HEK293 (cell line): ENCODE results near the gene TMEM236.

Source experiments
- CTCF ChIA-PET: fragments of 350-600 bp; formaldehyde crosslinking; extraction: SDS; loops from one replicate; lab custom pipeline; 2021; ENCODE audit warnings: antibody characterized with exemption; lab: Yijun Ruan, JAX
- POLR2A ChIA-PET: fragments of 300-600 bp; formaldehyde crosslinking; extraction: SDS; loops from one replicate; lab custom pipeline; 2020; ENCODE audit warnings: antibody characterized with exemption, inconsistent platforms; lab: Yijun Ruan, JAX
- H3K27ac ChIP-seq: fragments of 200-500 bp; sonication (Bioruptor generic); 2 replicates; pipeline ENCODE4 v1.5.1; 2014; ENCODE audit warnings: low read depth, low read length, control low read depth, inconsistent platforms; ENCODE audit errors: extremely low read depth
- H3K36me3 ChIP-seq, 2 experiments: fragments of 200-500 bp in 1 of 2; sonication (Bioruptor generic) in 1 of 2; 1 replicate in 1 of 2; 2 replicates in 1 of 2; pipeline ENCODE4 v1.5.1; 2014 to 2017; ENCODE audit warnings: inconsistent platforms in 2 of 2, low read length in 2 of 2; ENCODE audit not compliant: control insufficient read depth in 2 of 2, insufficient read depth in 1 of 2
- H3K4me1 ChIP-seq: fragments of 200-500 bp; sonication (Bioruptor generic); 2 replicates; pipeline ENCODE4 v1.5.1; 2014; ENCODE audit warnings: mild to moderate bottlenecking, low read length, inconsistent platforms; ENCODE audit not compliant: control insufficient read depth, insufficient read depth
- H3K4me3 ChIP-seq: 2 replicates; pipeline ENCODE4 v1.5.1; 2011; ENCODE audit warnings: low read depth, mild to moderate bottlenecking, control low read depth, low read length, moderate library complexity
- H3K9me3 ChIP-seq: fragments of 200-500 bp; sonication (Bioruptor generic); 2 replicates; pipeline ENCODE4 v1.5.1; 2014; ENCODE audit warnings: low read depth, low read length, inconsistent platforms; ENCODE audit not compliant: control insufficient read depth, insufficient read depth
- KLF16 ChIP-seq: fragments of 450-650 bp; formaldehyde crosslinking; IDR thresholded peaks from 2 replicates; pipeline ENCODE4 v1.5.1; 2017; ENCODE audit warnings: missing biosample characterization, missing genetic modification characterization
- MZF1 ChIP-seq: fragments of 450-650 bp; formaldehyde crosslinking; IDR thresholded peaks from 2 replicates; pipeline ENCODE4 v1.5.1; 2017; ENCODE audit warnings: missing biosample characterization, missing genetic modification characterization, borderline replicate concordance
- PBX3 ChIP-seq: sonication (generic); formaldehyde crosslinking; IDR thresholded peaks from 2 replicates; pipeline ENCODE4 v1.8.1; 2022; ENCODE audit warnings: mild to moderate bottlenecking, moderate library complexity, missing genetic modification reagents
- TRIM28 ChIP-seq: IDR thresholded peaks from 2 replicates; pipeline ENCODE4 v1.6.1; 2011; ENCODE audit warnings: low read length, control low read depth, borderline replicate concordance
- YY1 ChIP-seq: fragments of 450-650 bp; formaldehyde crosslinking; IDR thresholded peaks from 2 replicates; pipeline ENCODE4 v1.5.1; 2018; ENCODE audit warnings: missing biosample characterization, missing genetic modification characterization
- ZBTB8A ChIP-seq: fragments of 450-650 bp; formaldehyde crosslinking; IDR thresholded peaks from 2 replicates; pipeline ENCODE4 v1.5.1; 2016; ENCODE audit warnings: missing biosample characterization, missing genetic modification characterization
- ZFP41 ChIP-seq: fragments of 450-650 bp; formaldehyde crosslinking; IDR thresholded peaks from 2 replicates; pipeline ENCODE4 v1.5.1; 2016; ENCODE audit warnings: missing biosample characterization, missing genetic modification characterization, borderline replicate concordance
- ZIC2 ChIP-seq: fragments of 450-650 bp; formaldehyde crosslinking; IDR thresholded peaks from 2 replicates; pipeline ENCODE4 v1.5.1; 2016; ENCODE audit warnings: missing biosample characterization, missing genetic modification characterization
- ZNF121 ChIP-seq: fragments of 450-650 bp; formaldehyde crosslinking; IDR thresholded peaks from 2 replicates; pipeline ENCODE4 v1.5.1; 2016; ENCODE audit warnings: missing biosample characterization, missing genetic modification characterization
- ZNF133 ChIP-seq: fragments of 450-650 bp; formaldehyde crosslinking; IDR thresholded peaks from 2 replicates; pipeline ENCODE4 v1.5.1; 2016; ENCODE audit warnings: missing biosample characterization, missing genetic modification characterization
- ZNF175 ChIP-seq: fragments of 450-650 bp; formaldehyde crosslinking; IDR thresholded peaks from 2 replicates; pipeline ENCODE4 v1.5.1; 2016; ENCODE audit warnings: missing biosample characterization, missing genetic modification characterization
- ZNF2 ChIP-seq: fragments of 450-650 bp; formaldehyde crosslinking; IDR thresholded peaks from 2 replicates; pipeline ENCODE4 v1.5.1; 2016; ENCODE audit warnings: missing biosample characterization, missing genetic modification characterization
- ZNF324 ChIP-seq: fragments of 450-650 bp; formaldehyde crosslinking; IDR thresholded peaks from 2 replicates; pipeline ENCODE4 v1.5.1; 2016; ENCODE audit warnings: missing biosample characterization, missing genetic modification characterization
- ZNF433 ChIP-seq: fragments of 450-650 bp; formaldehyde crosslinking; IDR thresholded peaks from 2 replicates; pipeline ENCODE4 v1.5.1; 2016; ENCODE audit warnings: missing biosample characterization, missing genetic modification characterization, low read depth
- ZNF513 ChIP-seq: fragments of 450-650 bp; IDR thresholded peaks from 2 replicates; pipeline ENCODE4 v1.5.1; 2018; ENCODE audit warnings: missing biosample characterization, missing genetic modification characterization
- ZNF518A ChIP-seq: fragments of 450-650 bp; formaldehyde crosslinking; conservative IDR thresholded peaks from 2 replicates; pipeline ENCODE4 v1.5.1; 2016; ENCODE audit warnings: low read depth, missing biosample characterization, missing genetic modification characterization
- ZNF544 ChIP-seq: fragments of 450-650 bp; formaldehyde crosslinking; IDR thresholded peaks from 2 replicates; pipeline ENCODE4 v1.5.0; 2017; ENCODE audit warnings: missing biosample characterization, missing genetic modification characterization
- ZNF561 ChIP-seq: fragments of 450-650 bp; IDR thresholded peaks from 2 replicates; pipeline ENCODE4 v1.5.1; 2018; ENCODE audit warnings: missing biosample characterization, missing genetic modification characterization, borderline replicate concordance
- ZNF701 ChIP-seq: fragments of 450-650 bp; formaldehyde crosslinking; IDR thresholded peaks from 2 replicates; pipeline ENCODE4 v1.5.1; 2016; ENCODE audit warnings: missing biosample characterization, missing genetic modification characterization
- ZSCAN4 ChIP-seq: fragments of 450-650 bp; formaldehyde crosslinking; IDR thresholded peaks from 2 replicates; pipeline ENCODE4 v1.5.1; 2017; ENCODE audit warnings: missing biosample characterization, missing genetic modification characterization

The TMEM236 gene

GRCh38 chr10:17814973-17815372 lies 63.0 kb downstream of the TMEM236 start:
- no peak overlapping the region for H3K27ac ChIP-seq
- H3K9me3 ChIP-seq, result no peaks in the 10 kb centered on the region
- TF ChIP-seq ZNF561 (tag by site-specific recombination) (no peak), PBX3 (CRISPR knock-in tag) (no peak), ZNF513 (no peak), ZNF701 (tag by site-specific recombination) (no peak), TRIM28 (no peak), ZFP41 (tag by site-specific recombination) (no peak), ZNF433 (tag by site-specific recombination) (no peak), KLF16 (tag by site-specific recombination) (no peak), MZF1 (tag by site-specific recombination) (no peak), ZNF2 (tag by site-specific recombination) (no peak), ZSCAN4 (tag by site-specific recombination) (no peak), ZNF544 (tag by site-specific recombination) (no peak), ZNF324 (tag by site-specific recombination) (no peak), ZNF518A (tag by site-specific recombination) (no peak), ZBTB8A (no peak), YY1 (no peak), ZIC2 (tag by site-specific recombination) (no peak), ZNF133 (no peak), ZNF121 (tag by site-specific recombination) (no peak), ZNF175 (no peak)
- TF ChIP-seq, all 188 proteins: peak for 0
- Histone ChIP-seq H3K4me1 (no peaks in the 10 kb centered on the region), H3K36me3 (no peaks in the 10 kb centered on the region), H3K4me3 (no peak overlapping the region)
- CTCF ChIA-PET, result interaction anchor here (0.6 kb wide), 1 partner anchor 335 kb away, joined by 3 read pairs; no protein-coding TSS in a partner anchor
- POLR2A ChIA-PET, result no interaction called here
